CMK (cell line): Measurements from ENCODE around the gene GMPR2.

Source experiments
- DNase-seq: peaks from one replicate; pipeline ENCODE4 v3.0.0-alpha.2; 2010; ENCODE audit warnings: low read depth

Gene GMPR2

GRCh38 chr14:24268225-24268624 lies 35.5 kb downstream of the GMPR2 start:
- DNase-seq = no peak

- DNase-seq = no peak
These were observed 36.6 kb downstream of the GMPR2 start for GRCh38 chr14:24269368-24269767.

- no peak for DNase-seq
These were observed 37.3 kb downstream of the GMPR2 start for GRCh38 chr14:24269910-24270536.

GRCh38 chr14:24270537-24271133 lies 37.9 kb downstream of the GMPR2 start:
- DNase-seq = no peak

GRCh38 chr14:24271134-24271833 lies 38.6 kb downstream of the GMPR2 start, which contains the start of gene RABGGTA:
TSS of gene RABGGTA (minus strand) at chr14:24271597. CDS start at chr14:24271115, 482 bp downstream.
- DNase-seq = peak; percentile 65

GRCh38 chr14:24271834-24272263 lies 39.1 kb downstream of the GMPR2 start:
- DNase-seq = no peak

GRCh38 chr14:24272467-24272866 lies 39.7 kb downstream of the GMPR2 start:
- DNase-seq = no peak

GRCh38 chr14:24273422-24273998 lies 40.8 kb downstream of the GMPR2 start:
- DNase-seq = no peak

GRCh38 chr14:24274101-24274543 lies 41.4 kb downstream of the GMPR2 start:
- no peak for DNase-seq

- no peak for DNase-seq
These were observed 44.3 kb downstream of the GMPR2 start for GRCh38 chr14:24277071-24277470.

- DNase-seq = peak; percentile 85
These were observed 45.0 kb downstream of the GMPR2 start for GRCh38 chr14:24277606-24278321.

GRCh38 chr14:24278424-24278823 lies 45.7 kb downstream of the GMPR2 start:
- no peak for DNase-seq

GRCh38 chr14:24279301-24280186 lies 46.8 kb downstream of the GMPR2 start:
- no peak for DNase-seq

- DNase-seq = no peak
These were observed 48.2 kb downstream of the GMPR2 start for GRCh38 chr14:24280797-24281460.

- DNase-seq = no peak
These were observed 48.9 kb downstream of the GMPR2 start for GRCh38 chr14:24281636-24282035.

- DNase-seq = no peak
These were observed 50.0 kb downstream of the GMPR2 start for GRCh38 chr14:24282736-24283135.

GRCh38 chr14:24283796-24284460 lies 51.2 kb downstream of the GMPR2 start:
- DNase-seq = no peak

GRCh38 chr14:24284501-24285035 lies 51.8 kb downstream of the GMPR2 start:
- DNase-seq = no peak

GRCh38 chr14:24285351-24285750 lies 52.6 kb downstream of the GMPR2 start:
- DNase-seq = no peak

GRCh38 chr14:24286996-24287395 lies 54.3 kb downstream of the GMPR2 start:
- DNase-seq = no peak
